Esophagus muscularis mucosa (tissue), 4 donors: ENCODE data around the gene RBBP9.

ENCODE experiments used
- CTCF ChIP-seq, 3 experiments: fragments of 200-600 bp in 2 of 3; fragments of 450-650 bp in 1 of 3; sonication (generic) in 2 of 3; IDR thresholded peaks; one replicate each; pipeline ENCODE4 v1.5.1; 2017 to 2019; ENCODE audit warnings: antibody characterized with exemption in 3 of 3, mild to moderate bottlenecking in 2 of 3, moderate library complexity in 1 of 3
- EP300 ChIP-seq: sonication (generic); formaldehyde crosslinking; IDR thresholded peaks from one replicate; pipeline ENCODE4 v1.6.1; 2017; ENCODE audit warnings: antibody characterized with exemption
- POLR2A ChIP-seq: fragments of 450-650 bp; IDR thresholded peaks from one replicate; pipeline ENCODE4 v1.6.1; 2017; ENCODE audit warnings: antibody characterized with exemption, moderate library complexity, mild to moderate bottlenecking, low read depth
- POLR2AphosphoS5 ChIP-seq, 2 donors: sonication (generic); formaldehyde crosslinking; IDR thresholded peaks; one replicate each; pipeline ENCODE4 v1.6.1; 2017; ENCODE audit warnings: antibody characterized with exemption in 2 of 2

DNA sequence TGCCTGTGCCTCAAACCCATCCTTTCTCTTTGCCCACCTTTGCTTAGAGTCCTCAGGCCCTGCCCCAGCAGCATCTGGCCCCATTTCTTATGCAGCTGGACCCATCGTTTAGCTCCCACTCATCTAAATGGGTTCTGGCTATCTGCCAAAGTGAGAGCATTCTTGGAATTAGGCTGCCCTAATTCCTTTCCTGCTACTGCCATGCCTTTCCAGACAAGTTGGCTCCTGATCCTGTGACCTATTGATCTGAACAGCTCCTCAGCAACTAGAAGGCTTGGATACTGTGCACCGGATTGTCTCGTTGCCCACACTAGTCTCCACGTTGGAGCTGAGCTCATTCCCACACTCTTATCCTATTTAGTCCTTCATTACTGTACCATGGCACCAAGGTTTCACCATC is 53.1 kb downstream of the RBBP9 start:
- TF ChIP-seq CTCF (IDR thresholded peaks at IDR 0.05) = no peak
- no peak for TF ChIP-seq EP300
- no peak for TF ChIP-seq POLR2A
- TF ChIP-seq POLR2AphosphoS5 (IDR thresholded peaks at IDR 0.05) = no peak
